SK-N-SH treated with all-trans-retinoic acid at 6 μM for 48 hours (cell line): ENCODE results near the gene AUTS2.

Experiments
- ARNTL ChIP-seq: fragments of 450-650 bp; formaldehyde crosslinking; IDR thresholded peaks from 2 replicates; pipeline ENCODE4 v1.5.0; 2020; ENCODE audit warnings: low read depth, mild to moderate bottlenecking, moderate library complexity, borderline replicate concordance
- BACH2 ChIP-seq: fragments of 250-450 bp; sonication (Bioruptor Pico); IDR thresholded peaks from 2 replicates; pipeline ENCODE4 v1.9.0; 2021; ENCODE audit warnings: mild to moderate bottlenecking, borderline replicate concordance
- ESRRG ChIP-seq: fragments of 250-450 bp; sonication (Bioruptor Pico); IDR thresholded peaks from 2 replicates; pipeline ENCODE4 v1.6.1; 2021; ENCODE audit warnings: mild to moderate bottlenecking
- ISL1 ChIP-seq: fragments of 250-450 bp; sonication (Bioruptor Pico); IDR thresholded peaks from 2 replicates; pipeline ENCODE4 v2.1.2; 2022; ENCODE audit warnings: mild to moderate bottlenecking, moderate library complexity
- PATZ1 ChIP-seq: fragments of 250-450 bp; sonication (Bioruptor Pico); IDR thresholded peaks from 2 replicates; pipeline ENCODE4 v1.8.0; 2020; ENCODE audit warnings: mild to moderate bottlenecking, moderate library complexity, borderline replicate concordance
- RARB ChIP-seq: fragments of 250-450 bp; sonication (Bioruptor Pico); IDR thresholded peaks from 2 replicates; pipeline ENCODE4 v1.8.0; 2021; ENCODE audit warnings: mild to moderate bottlenecking, moderate library complexity
- TCF4 ChIP-seq: fragments of 250-450 bp; sonication (Bioruptor Pico); IDR thresholded peaks from 2 replicates; pipeline ENCODE4 v1.8.0; 2021; ENCODE audit warnings: mild to moderate bottlenecking, moderate library complexity, borderline replicate concordance
- TOX ChIP-seq: fragments of 250-450 bp; sonication (Bioruptor Pico); IDR thresholded peaks from 2 replicates; pipeline ENCODE4 v1.8.0; 2021; ENCODE audit warnings: mild to moderate bottlenecking, moderate library complexity, borderline replicate concordance
- ZFP3 ChIP-seq: fragments of 250-450 bp; sonication (Bioruptor Pico); IDR thresholded peaks from 2 replicates; pipeline ENCODE4 v1.5.0; 2020; ENCODE audit warnings: mild to moderate bottlenecking, moderate library complexity
- ZNF8 ChIP-seq: fragments of 450-650 bp; formaldehyde crosslinking; IDR thresholded peaks from 2 replicates; pipeline ENCODE4 v1.5.0; 2020; ENCODE audit warnings: mild to moderate bottlenecking, moderate library complexity

DNA sequence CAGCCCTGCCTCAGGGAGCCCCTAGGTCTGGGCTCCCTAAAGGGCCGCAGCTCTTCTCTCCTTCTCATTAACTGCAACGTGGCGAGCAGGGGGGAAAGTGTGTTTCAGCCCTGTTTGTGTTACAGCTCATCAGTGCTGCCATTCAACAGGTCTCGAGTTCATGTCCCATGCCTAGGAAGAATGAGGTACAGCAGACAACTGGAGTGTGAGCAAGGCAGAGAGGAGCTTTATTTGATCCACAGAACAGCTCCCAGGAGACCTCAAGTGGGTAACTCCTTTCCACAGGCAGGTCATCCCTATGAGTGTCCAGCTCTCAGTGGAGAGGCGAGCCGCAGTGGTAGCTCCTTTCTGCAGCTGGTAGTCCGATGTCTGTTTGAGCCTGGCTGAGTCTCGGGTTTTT is 313.1 kb downstream of the AUTS2 start:
- no peak for TF ChIP-seq ARNTL
- no peak for TF ChIP-seq ESRRG (CRISPR knock-in tag)
- no peak for TF ChIP-seq TCF4 (CRISPR knock-in tag)
- no peak for TF ChIP-seq PATZ1 (CRISPR knock-in tag)
- no peak for TF ChIP-seq ZFP3 (CRISPR knock-in tag)
- no peak for TF ChIP-seq BACH2 (CRISPR knock-in tag)
- TF ChIP-seq TOX, result no peak
- no peak for TF ChIP-seq RARB (CRISPR knock-in tag)
- no peak for TF ChIP-seq ISL1 (CRISPR knock-in tag)
- TF ChIP-seq ZNF8, result no peak
